Measurements from ENCODE around the gene CPB2.

The CPB2 gene

DNA sequence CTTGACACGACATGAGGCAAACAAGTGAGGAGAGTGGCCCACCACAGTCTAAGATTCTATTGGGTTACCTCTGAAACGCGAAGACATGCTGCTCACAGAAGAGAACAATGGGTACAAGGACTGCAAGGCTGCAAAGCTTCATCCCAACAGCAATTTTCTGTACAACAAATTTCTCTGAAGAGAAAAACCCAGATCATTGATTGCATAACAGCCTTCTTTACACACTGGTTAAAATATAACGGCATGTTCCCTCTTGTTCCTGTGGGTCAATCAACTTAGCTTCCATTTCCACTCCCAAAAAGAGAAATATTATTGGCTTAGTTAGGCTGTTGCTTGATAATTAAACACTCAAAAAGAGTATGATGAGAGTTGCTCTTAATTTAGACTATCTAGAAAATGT is at the start of gene CPB2:
Gene CPB2, minus strand, starts transcription at position 166 of the 400 bp plus-strand sequence. Its CDS starts 24 bp downstream, at position 142.
- TF ChIP-seq CTCF (IDR thresholded peaks at IDR 0.05; ENCODE audit: control extremely low read depth, extremely low read depth, low read depth, missing control alignments): no peak
- CTCF ChIA-PET: interaction anchor here (1.5 kb wide), 1 partner anchor 22 kb away, joined by 5 read pairs; no protein-coding TSS in a partner anchor
- DNase-seq (ENCODE audit: extremely low spot score): no peak
- POLR2A ChIA-PET: no interaction called here

GRCh38 chr13:46154136-46154801 is 49.4 kb upstream of the CPB2 start:
- no peak for DNase-seq (ENCODE audit: extremely low spot score)
- TF ChIP-seq CTCF (IDR thresholded peaks at IDR 0.05; ENCODE audit: control extremely low read depth, extremely low read depth, low read depth, missing control alignments): no peak
- ChIA-PET CTCF (interaction anchor here (1.4 to 2.1 kb wide), 5 partner anchors 10 to 27 kb away, joined by 3 to 8 read pairs (median 6); no protein-coding TSS in a partner anchor), POLR2A (no interaction called here)

DNA sequence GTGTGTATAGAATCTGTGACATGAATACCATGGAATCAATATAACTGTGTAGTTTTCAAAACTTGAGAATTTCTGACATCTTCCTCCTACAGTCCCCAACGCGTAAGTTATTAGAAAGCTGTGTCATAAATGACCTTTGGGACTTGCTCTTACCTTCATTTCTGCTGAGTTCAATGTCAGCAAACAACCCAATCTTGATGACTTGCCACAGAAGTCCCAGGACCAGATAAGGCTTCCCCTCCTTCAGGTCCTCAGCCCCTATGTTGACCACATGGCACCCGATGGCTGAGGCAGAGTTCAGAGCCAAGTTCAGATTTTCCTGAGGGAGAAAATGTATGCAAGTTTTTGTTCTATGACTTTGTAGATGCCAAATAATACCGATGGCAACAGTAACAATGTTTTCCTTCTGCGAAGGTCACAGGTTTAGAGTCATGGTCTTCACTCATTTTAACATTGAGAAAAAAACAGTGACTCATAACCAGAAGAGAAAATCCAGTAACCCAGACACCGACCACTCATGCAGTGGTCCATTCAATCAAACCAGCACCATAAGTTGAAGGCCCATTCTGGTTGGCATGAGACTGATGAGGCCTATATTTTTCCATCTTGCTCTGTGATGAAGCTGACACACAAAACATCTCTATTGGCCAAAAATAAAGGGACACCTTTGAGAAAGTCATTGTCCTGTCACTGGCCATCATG is 47.9 kb upstream of the CPB2 start:
- POLR2A ChIA-PET: no interaction called here
- TF ChIP-seq CTCF (IDR thresholded peaks at IDR 0.05; ENCODE audit: control extremely low read depth, extremely low read depth, low read depth, missing control alignments): no peak
- DNase-seq (ENCODE audit: extremely low spot score): no peak
- CTCF ChIA-PET: interaction anchor here (1.1 to 5.7 kb wide), 2 partner anchors 7 to 22 kb away, joined by 3 to 63 read pairs; no protein-coding TSS in a partner anchor

DNA sequence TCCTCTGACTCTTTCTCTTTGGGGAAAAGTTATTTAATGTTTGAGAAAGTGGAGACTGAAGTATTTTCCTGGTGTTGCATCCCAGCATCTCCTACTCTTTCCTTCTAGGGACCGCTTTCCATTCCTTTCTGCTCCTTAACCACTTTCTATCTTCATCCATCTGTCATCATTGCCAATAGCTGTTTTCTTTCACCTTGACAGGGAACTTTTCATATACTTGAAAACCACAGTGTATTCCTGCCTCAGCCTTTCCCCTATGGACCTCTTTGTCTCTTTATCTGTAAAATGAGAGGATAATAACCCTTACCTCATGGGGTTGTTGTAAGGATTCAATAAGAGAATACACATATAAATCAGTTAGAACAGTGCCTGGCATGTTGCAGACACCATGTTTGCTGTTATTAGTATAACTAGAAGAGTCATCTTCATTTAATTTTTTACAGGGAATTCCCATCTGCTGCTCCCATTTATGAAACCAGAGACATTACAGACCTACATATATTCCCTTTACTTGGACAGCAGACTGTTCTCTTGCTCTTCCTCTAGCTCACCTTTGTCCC is 45.4 kb upstream of the CPB2 start:
- DNase-seq (ENCODE audit: extremely low spot score): no peak
- CTCF ChIA-PET: interaction anchor here (1.0 to 5.7 kb wide), 5 partner anchors 8 to 24 kb away, joined by 3 to 63 read pairs (median 8); no protein-coding TSS in a partner anchor
- POLR2A ChIA-PET: no interaction called here
- TF ChIP-seq CTCF (IDR thresholded peaks at IDR 0.05; ENCODE audit: control extremely low read depth, extremely low read depth, low read depth, missing control alignments): no peak

DNA sequence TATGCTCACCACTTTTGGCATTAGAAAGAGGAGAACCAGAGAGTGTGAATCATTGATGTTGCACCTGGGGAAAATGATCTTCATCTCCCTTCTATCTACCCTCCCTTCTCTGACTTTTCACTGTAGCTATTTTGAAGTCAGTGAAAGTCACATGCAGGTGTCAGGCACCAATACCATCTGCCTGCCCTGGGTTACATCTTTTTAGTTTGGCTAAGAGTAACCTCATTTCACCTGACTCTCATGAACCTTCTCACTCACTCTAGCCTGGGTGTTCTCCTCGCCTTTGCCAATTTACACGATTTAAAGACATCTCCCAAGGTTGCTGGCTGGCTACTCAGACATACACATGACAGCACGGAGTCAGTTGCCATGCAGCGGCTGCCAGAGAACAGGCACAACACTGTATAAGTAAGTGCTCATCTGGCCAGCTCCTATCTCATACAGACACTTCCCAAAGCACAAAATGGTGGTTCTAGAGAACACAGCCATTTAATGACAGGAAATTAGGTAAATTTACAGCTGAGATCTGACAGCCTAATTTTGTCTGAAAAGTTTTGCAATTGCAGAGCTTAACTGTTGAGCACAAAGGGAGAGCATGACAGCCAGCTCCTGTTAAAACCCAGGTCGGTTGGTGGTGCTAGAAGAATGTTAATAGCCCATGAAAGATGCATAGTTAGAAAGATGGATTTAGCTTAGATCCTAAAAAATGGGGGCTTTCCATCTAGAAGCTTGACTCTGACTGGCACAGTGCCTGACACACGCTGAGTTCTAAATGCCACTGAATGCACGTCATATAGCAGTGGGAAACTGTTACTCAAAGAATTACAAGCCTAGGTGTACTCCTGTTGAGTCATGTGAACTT is 44.7 kb upstream of the CPB2 start:
- no peak for DNase-seq (ENCODE audit: extremely low spot score)
- ChIA-PET CTCF (interaction anchor here (0.6 to 5.7 kb wide), 8 partner anchors 7 to 50 kb away, joined by 3 to 63 read pairs (median 6); no protein-coding TSS in a partner anchor), POLR2A (interaction anchor here (2.0 kb wide), 1 partner anchor 19 kb away, joined by 4 read pairs; no protein-coding TSS in a partner anchor)
- TF ChIP-seq CTCF (IDR thresholded peaks at IDR 0.05; ENCODE audit: control extremely low read depth, extremely low read depth, low read depth, missing control alignments): no peak

DNA sequence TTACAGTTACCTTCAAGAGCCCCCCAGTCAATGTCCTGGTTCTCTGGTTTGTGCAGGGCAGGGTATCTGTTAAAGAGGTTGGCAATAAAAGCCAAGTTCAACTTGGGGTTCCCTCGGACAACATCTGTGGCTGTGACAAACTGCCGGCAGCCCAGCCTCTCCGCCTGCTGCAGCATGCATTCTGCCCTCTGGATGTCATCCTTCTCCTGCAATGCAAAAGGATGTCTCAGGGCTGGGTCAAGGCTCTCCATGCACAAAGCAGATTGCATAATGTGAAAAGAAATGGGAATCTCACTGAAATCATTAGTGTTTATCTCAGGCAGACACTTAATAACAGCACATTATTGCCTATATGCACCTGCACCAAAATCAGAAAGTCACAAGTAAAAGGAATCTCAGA is 42.1 kb upstream of the CPB2 start:
- ChIA-PET CTCF (no interaction called here), POLR2A (no interaction called here)
- DNase-seq (ENCODE audit: extremely low spot score): no peak
- TF ChIP-seq CTCF (IDR thresholded peaks at IDR 0.05; ENCODE audit: control extremely low read depth, extremely low read depth, low read depth, missing control alignments): peak; percentile 7
